ENCODE data around the gene LPO. TPM values are rescaled to one million over a fixed set of nuclear protein-coding genes. Genes with fewer than 3 reads are reported as not detected.

The LPO gene
- total RNA-seq, 1 donor from 2014 or later: 0.44 TPM

GRCh38 chr17:58264407-58265103 is 26.2 kb downstream of the LPO start:
- no peak for ATAC-seq

GRCh38 chr17:58265271-58265670 is 26.9 kb downstream of the LPO start:
- no peak for ATAC-seq

GRCh38 chr17:58265902-58266875 is 27.8 kb downstream of the LPO start:
- no peak for ATAC-seq

GRCh38 chr17:58267347-58268324 is 29.3 kb downstream of the LPO start:
- ATAC-seq: no peak

- no peak for ATAC-seq
Measured at GRCh38 chr17:58268326-58268725, 29.9 kb downstream of the LPO start.

- ATAC-seq: no peak
Measured at GRCh38 chr17:58268774-58269556, 30.6 kb downstream of the LPO start.

GRCh38 chr17:58269557-58270291 is 31.3 kb downstream of the LPO start:
- no peak for ATAC-seq

- peak; percentile 33 for ATAC-seq
Measured at GRCh38 chr17:58270476-58271215, 32.3 kb downstream of the LPO start.

GRCh38 chr17:58271216-58271931 is 33.0 kb downstream of the LPO start:
- no peak for ATAC-seq

- ATAC-seq: no peak
Measured at GRCh38 chr17:58272367-58273280, 34.2 kb downstream of the LPO start.

- ATAC-seq: peak; percentile 35
Measured at GRCh38 chr17:58273453-58274104, 35.2 kb downstream of the LPO start.

- ATAC-seq: no peak
Measured at GRCh38 chr17:58275417-58275816, 37.0 kb downstream of the LPO start.

- no peak for ATAC-seq
Measured at GRCh38 chr17:58276423-58276822, 38.0 kb downstream of the LPO start.

- ATAC-seq: no peak
Measured at GRCh38 chr17:58277107-58277801, 38.9 kb downstream of the LPO start.

GRCh38 chr17:58277802-58278595 is 39.6 kb downstream of the LPO start:
- ATAC-seq: no peak

- peak; percentile 22 for ATAC-seq
Measured at GRCh38 chr17:58278661-58279015, 40.3 kb downstream of the LPO start.
